ENCODE measurements around the gene WFDC13. TPM values are rescaled to one million over a fixed set of nuclear protein-coding genes. Genes with fewer than 3 reads are reported as not detected.

The WFDC13 gene
- total and polyA plus RNA-seq, 4 donors = 0.03 to 0.17 (median 0.10) TPM; not detected in 1

GRCh38 chr20:45725134-45725533, 23.3 kb downstream of the WFDC13 start:
- Histone ChIP-seq H3K9me3 (ENCODE audit: control insufficient read depth in 4 of 4, insufficient read depth in 3 of 4, low read length in 3 of 4) (no peaks in the 10 kb centered on the region), H3K4me3 (no peak overlapping the region), H3K4me1 (ENCODE audit: control insufficient read depth in 5 of 5, insufficient read depth in 5 of 5, low read length in 5 of 5) (no peaks in the 10 kb centered on the region), H3K27me3 (ENCODE audit: control insufficient read depth in 3 of 3, insufficient read depth in 3 of 3, low read length in 2 of 3) (no peaks in the 10 kb centered on the region), H3K27ac (ENCODE audit: low read depth in 1 of 2, low read length in 1 of 2) (no peak overlapping the region), H3K9ac (ENCODE audit: insufficient read depth in 1 of 2, low read length in 2 of 2) (no peak overlapping the region), H3K36me3 (ENCODE audit: control insufficient read depth in 4 of 4, insufficient read depth in 4 of 4, low read length in 4 of 4) (no peaks in the 10 kb centered on the region)
- ATAC-seq (ENCODE audit: insufficient read depth, low FRiP score) (no peak), DNase-seq (no peak)
- TF ChIP-seq CTCF (IDR thresholded peaks at IDR 0.05; ENCODE audit: control extremely low read depth, extremely low read depth) = no peak

- WGBS, 2 donors = 34 to 37% methylated on average over 2 of the region's 2 CpGs
- peaks cover 0 to 6% (median 3%) of the 10 kb centered on the region in 4 donors for H3K9me3 ChIP-seq (ENCODE audit: control insufficient read depth in 4 of 4, insufficient read depth in 3 of 4, low read length in 3 of 4)
These were observed 25.2 kb downstream of the WFDC13 start for GRCh38 chr20:45727044-45727443.

GRCh38 chr20:45732199-45732598, 30.4 kb downstream of the WFDC13 start:
- no peak overlapping the region for H3K9ac ChIP-seq (ENCODE audit: insufficient read depth in 1 of 2, low read length in 2 of 2)
- TF ChIP-seq CTCF (IDR thresholded peaks at IDR 0.05; ENCODE audit: control extremely low read depth, extremely low read depth) = no peak
- no peak overlapping the region for H3K27ac ChIP-seq (ENCODE audit: low read depth in 1 of 2, low read length in 1 of 2)
- H3K9me3 ChIP-seq (ENCODE audit: control insufficient read depth in 4 of 4, insufficient read depth in 3 of 4, low read length in 3 of 4) = peaks cover 0 to 12% (median 5%) of the 10 kb centered on the region in 4 donors
- no peaks in the 10 kb centered on the region for H3K36me3 ChIP-seq (ENCODE audit: control insufficient read depth in 4 of 4, insufficient read depth in 4 of 4, low read length in 4 of 4)
- H3K4me1 ChIP-seq (ENCODE audit: control insufficient read depth in 5 of 5, insufficient read depth in 5 of 5, low read length in 5 of 5) = no peaks in the 10 kb centered on the region
- H3K4me3 ChIP-seq = no peak overlapping the region
- no peak for ATAC-seq (ENCODE audit: insufficient read depth, low FRiP score)
- DNase-seq = no peak
- no peaks in the 10 kb centered on the region for H3K27me3 ChIP-seq (ENCODE audit: control insufficient read depth in 3 of 3, insufficient read depth in 3 of 3, low read length in 2 of 3)

More at GRCh38 chr20:45727044-45727443, 25.2 kb downstream of the WFDC13 start:
- no peak overlapping the region for H3K4me3 ChIP-seq
- TF ChIP-seq CTCF (IDR thresholded peaks at IDR 0.05; ENCODE audit: control extremely low read depth, extremely low read depth) = no peak
- DNase-seq (no peak), ATAC-seq (ENCODE audit: insufficient read depth, low FRiP score) (no peak)
- H3K9ac ChIP-seq (ENCODE audit: insufficient read depth in 1 of 2, low read length in 2 of 2) = no peak overlapping the region
- H3K27me3 ChIP-seq (ENCODE audit: control insufficient read depth in 3 of 3, insufficient read depth in 3 of 3, low read length in 2 of 3) = no peaks in the 10 kb centered on the region
- H3K36me3 ChIP-seq (ENCODE audit: control insufficient read depth in 4 of 4, insufficient read depth in 4 of 4, low read length in 4 of 4) = no peaks in the 10 kb centered on the region
- H3K27ac ChIP-seq (ENCODE audit: low read depth in 1 of 2, low read length in 1 of 2) = no peak overlapping the region
- no peaks in the 10 kb centered on the region for H3K4me1 ChIP-seq (ENCODE audit: control insufficient read depth in 5 of 5, insufficient read depth in 5 of 5, low read length in 5 of 5)

GRCh38 chr20:45735552-45735951, 33.7 kb downstream of the WFDC13 start:
- ATAC-seq (ENCODE audit: insufficient read depth, low FRiP score) (no peak), DNase-seq (no peak)
- Histone ChIP-seq H3K4me3 (no peak overlapping the region), H3K4me1 (ENCODE audit: control insufficient read depth in 5 of 5, insufficient read depth in 5 of 5, low read length in 5 of 5) (no peaks in the 10 kb centered on the region), H3K9ac (ENCODE audit: insufficient read depth in 1 of 2, low read length in 2 of 2) (no peak overlapping the region), H3K9me3 (ENCODE audit: control insufficient read depth in 4 of 4, insufficient read depth in 3 of 4, low read length in 3 of 4) (peaks cover 0 to 12% (median 5%) of the 10 kb centered on the region in 4 donors), H3K36me3 (ENCODE audit: control insufficient read depth in 4 of 4, insufficient read depth in 4 of 4, low read length in 4 of 4) (no peaks in the 10 kb centered on the region), H3K27me3 (ENCODE audit: control insufficient read depth in 3 of 3, insufficient read depth in 3 of 3, low read length in 2 of 3) (no peaks in the 10 kb centered on the region), H3K27ac (ENCODE audit: low read depth in 1 of 2, low read length in 1 of 2) (no peak overlapping the region)
- WGBS, 2 donors = 86 to 94% methylated on average over 8 of the region's 8 CpGs
- no peak for TF ChIP-seq CTCF (IDR thresholded peaks at IDR 0.05; ENCODE audit: control extremely low read depth, extremely low read depth)

All from lung (tissue), 12 donors.